HT-29 (cell line): ENCODE results near the gene NUP37. TPM values are rescaled to one million over a fixed set of nuclear protein-coding genes. Genes with fewer than 3 reads are reported as not detected.
A peak's percentile ranks its signal among the peaks of the same experiment; 100 is the strongest.
"Not testable (repeated sequence)": the region's sequence is repeated elsewhere in the genome, so short reads cannot be mapped to it uniquely, and the experiment has no call there.

ENCODE experiments used
- DNase-seq: peaks from one replicate; pipeline ENCODE4 v3.0.0-alpha.2; 2015; ENCODE audit warnings: low spot score
- total RNA-seq: library from RNA; depleted of rRNA; stranded (reverse); fragments of >200 nt; shearing (Covaris generic); gene quantifications from 2 replicates; pipeline ENCODE4 v1.2.3, GENCODE V29; 2014

The NUP37 gene
- total RNA-seq, 1 experiment from 2014 or later = 22.7 TPM

DNA sequence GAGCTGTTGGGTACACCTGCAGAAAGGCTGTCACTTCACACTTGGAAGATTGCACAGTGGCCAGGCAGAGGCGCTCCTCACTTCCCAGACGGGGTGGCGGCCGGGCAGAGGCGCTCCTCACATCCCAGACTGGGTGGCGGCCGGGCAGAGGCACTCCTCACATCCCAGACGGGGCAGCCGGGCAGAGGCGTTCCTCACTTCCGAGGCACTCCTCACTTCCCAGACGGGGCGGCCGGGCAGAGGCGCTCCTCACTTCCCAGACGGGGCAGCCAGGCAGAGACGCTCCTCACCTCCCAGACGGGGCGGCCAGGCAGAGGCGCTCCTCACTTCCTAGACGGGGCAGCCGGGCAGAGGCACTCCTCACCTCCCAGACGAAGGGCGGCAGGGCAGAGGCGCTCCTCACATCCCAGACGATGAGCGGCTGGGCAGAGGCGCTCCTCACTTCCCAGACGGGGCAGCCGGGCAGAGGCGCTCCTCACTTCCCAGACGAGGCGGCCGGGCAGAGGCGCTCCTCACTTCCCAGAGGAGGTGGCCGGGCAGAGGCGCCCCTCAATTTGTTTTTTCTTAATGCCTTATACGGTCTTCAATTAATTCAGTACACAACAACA lies 30.6 kb downstream of the NUP37 start:
- DNase-seq = not testable (repeated sequence)

DNA sequence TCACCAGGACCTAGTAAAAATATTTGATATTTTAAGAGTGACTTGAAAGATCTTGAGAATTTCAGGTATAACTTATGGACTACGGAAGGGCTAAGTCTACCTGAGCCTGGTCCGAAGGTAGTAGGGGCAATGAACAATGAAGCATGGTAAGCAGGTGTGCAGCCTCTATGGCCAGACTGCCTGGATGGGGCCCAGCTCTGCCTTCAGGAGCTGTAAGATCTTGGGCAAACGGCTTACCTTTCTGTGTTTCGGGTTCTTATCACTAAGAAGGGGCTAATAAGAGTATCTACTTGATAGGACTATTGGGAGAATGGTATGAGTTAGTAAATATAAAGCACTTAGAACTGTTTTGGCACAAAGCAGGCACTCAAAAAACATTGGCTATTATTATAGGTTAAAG lies 39.1 kb downstream of the NUP37 start:
- DNase-seq = no peak

DNA sequence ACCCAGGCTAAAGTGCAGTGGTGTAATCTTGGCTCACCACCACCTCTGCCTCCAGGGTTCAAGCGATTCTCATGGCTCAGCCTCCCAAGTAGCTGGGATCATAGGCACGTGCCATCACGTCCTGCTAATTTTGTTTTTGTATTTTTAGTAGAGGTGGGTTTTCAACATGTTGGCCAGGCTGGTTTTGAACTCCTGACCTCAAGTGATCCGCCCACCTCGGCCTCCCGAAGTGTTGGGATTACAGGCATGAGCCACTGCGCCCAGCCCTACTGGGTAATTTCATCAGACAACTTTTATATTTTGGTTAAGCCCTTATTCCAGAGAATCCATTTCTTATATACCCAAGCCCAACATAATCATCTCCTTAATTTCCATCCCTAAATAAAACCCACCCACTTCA lies 47.8 kb downstream of the NUP37 start:
- not testable (repeated sequence) for DNase-seq

DNA sequence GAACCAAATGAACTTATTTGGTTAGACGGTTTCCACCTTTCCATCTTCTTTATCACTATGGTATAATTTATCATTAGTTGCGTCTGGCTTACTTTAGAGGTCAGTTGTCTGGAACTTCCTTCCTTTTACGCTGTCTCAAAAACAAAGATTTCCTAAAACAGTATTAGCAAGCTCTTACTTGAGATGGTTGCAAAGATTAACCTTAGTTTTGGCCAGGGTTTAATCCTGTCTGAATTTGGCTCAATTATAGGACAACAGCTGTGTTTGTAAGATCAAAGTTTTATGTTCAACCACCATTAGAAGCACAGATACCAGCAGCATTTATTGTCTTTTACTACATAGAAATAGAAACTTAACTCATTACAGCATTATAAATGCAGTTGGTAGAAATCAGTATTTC lies 50.2 kb downstream of the NUP37 start:
- DNase-seq = no peak

DNA sequence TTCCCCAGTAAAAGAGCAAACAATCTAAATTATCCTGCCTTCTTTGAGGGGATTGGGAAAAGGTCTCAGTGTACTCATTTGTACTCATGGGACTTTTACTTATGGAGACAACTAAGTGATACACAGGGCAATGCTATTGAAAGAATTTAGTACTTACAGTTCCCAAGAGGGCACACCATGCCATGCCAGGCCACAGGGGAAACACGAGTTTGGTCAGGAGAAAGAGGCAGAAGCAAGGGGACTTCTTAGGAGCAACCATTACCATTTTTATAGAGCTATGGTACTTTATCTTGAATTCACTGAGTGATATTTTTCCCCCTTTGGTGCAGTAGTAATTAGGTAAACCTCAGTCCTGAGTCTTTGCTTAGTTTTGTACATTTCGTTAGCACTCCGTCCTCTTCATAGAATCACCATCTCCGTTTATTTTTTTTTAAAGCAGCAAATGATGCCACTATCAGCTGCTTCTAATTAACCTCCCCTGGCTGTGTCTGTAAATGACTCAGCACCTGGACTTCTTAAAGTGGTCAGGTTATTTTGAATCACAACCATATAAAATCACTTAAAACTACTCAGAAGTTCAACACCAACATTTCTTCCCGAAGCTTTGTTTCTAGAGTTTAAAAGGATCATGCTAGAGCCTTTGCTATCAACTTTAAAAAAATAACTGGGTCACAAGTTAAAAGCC lies 52.2 kb downstream of the NUP37 start:
- DNase-seq = no peak

DNA sequence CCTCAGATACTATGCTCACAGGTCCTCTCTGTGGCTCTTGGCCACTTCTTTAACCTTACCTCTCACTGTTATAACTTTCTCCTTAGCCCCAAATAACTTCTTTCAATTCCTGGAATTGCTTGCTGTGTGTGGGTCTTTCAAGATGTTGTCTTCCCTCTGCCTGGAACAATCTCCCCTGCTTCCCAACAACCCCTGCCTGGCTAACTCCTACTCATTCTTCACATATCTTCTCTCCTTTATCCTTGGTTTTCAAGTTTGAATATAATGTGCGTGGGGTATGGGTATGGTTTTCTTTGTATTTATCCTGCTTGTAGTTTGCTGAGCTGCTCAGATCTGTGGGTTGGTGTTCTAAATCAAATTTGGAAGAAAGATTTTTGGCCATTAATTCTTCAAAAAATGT lies 55.4 kb downstream of the NUP37 start:
- no peak for DNase-seq

DNA sequence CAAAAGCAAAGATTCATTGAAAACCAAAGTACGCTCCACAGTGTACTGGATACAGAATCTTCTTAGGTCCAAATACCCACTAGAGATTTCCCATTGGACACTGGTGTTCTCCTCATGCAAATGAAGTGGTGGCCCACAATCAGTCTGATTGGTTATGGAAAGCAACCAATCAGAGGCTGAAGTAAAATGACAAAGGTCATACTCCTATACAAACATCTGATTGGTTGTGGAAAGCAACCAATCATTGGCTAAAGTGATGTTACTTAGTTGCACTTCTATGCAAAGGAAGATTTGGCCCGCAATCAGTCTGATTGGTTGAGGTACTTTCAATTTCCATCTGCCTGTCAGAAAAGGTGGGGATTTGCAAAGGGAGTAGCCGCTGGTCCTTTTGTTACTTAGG lies 56.8 kb downstream of the NUP37 start:
- DNase-seq = peak; percentile 62

DNA sequence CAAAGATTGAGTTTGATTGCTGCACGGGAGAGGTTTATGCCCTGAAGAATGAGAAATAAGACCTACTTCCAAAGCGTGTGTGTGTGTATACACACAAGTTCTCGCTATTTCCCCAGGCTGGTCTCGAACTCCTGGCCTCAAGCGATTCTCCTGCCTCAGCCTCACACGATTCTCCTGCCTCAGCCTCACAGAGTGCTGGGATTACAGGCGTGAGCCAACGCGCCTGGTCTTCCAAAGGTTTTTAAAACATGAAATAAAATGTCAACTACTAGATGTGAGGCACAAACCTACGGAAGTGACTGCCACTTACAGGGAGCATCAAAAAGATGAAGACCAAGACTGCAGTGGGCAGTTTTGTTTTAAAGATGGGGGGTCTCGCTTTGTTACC lies 57.5 kb downstream of the NUP37 start:
- no peak for DNase-seq

DNA sequence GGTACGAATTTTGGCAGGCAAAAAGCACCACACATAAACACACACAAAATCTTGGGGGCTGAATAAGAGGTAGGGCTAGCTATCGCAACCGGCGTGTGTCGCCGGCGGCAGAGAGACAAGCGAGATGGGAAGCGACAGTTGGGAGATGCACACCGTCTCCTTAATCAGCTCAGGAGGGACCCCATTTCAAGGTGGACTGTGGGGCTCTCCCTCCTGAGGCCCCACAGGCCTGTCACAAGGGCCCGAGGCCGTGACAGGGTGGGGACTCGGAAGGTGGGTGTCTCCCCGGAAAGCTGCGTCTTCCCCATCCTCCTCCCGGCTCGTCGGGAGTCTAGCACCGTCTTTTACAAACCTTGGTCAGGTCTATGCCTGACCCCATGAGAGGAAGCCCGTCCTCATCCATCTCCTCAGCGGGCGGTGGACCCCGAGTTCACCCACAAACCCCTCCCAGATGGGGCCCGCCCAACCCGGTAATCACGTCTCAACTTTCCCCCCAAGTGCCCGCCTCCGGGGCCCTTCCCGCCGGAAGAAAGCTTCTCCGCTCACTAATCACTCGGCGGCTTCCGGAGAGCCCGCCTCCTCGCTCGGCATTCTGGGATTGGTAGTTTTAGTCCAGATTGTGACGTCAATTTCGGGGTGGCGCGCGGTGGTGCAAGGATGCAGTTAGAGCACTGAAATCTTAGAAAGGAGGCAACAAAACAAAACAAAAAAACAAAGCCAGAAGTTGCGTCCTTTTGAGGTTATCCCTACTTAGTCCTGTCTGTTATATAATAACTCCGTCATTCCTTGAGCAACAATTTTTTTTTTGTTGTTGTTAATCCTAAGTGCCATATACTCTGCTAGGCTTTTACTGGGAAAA lies 58.1 kb downstream of the NUP37 start, which contains the start of gene WASHC3:
TSS of gene WASHC3 (minus strand) at position 432 of the 859 bp plus-strand sequence. CDS start at position 403, 29 bp downstream.
- peak; percentile 94 for DNase-seq

DNA sequence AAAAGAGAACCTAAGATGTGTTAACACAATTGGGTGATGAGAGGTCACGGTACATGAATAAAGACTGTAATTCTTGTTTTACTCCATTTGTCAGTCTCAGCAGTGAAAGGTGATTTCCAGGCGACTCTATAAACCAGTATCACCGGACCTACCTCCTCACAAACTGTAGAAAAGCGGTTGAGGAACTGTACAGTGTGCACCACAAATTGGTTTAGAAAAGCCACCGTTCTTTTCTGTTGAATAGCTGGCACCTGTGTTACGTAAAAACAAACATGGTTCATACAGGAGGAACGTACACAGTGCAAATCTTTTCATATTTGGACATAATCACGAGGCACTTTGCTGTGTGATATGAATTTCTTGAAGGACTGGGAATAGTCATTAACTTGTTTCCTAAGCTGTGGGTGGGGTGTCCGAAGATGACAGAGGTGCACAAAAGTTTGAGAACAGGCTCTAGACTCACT lies 58.8 kb downstream of the NUP37 start:
- DNase-seq = peak; percentile 31

DNA sequence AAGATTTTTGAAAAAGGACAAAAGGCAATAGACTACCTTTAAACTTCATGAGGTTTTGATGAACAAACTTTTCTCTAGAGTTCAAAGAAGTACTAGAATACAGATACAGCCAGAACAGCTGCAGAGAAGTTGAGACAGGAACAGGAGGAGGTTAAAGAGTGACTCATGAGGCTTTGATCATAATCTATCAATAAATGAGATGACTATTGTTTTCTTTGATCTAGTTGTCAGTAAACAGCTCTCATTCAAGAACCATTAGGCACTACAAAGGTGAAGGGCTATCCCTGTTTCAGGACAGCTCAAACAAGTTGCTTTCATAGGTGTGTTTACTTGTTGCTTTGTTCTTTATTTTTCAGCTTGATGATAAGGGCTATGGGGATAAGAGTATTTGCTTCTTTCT lies 60.6 kb downstream of the NUP37 start:
- peak; percentile 22 for DNase-seq

DNA sequence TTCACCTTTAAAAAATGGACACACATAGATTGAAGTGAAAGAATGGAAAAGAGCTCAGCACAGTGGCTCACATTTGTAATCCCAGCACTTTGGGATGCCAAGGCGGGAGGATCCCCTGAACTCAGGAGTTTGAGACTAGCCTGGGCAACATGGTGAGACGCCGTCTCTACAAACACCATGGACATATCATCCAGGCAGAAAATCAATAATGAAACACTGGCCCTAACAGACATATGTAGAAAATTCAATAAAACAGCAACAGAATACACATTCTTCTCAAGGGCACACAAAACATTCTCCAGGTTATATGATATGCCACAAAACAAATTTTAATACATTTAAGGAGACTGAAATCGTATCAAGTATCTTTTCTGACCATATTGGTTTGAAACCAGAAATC lies 65.6 kb downstream of the NUP37 start:
- DNase-seq = no peak

DNA sequence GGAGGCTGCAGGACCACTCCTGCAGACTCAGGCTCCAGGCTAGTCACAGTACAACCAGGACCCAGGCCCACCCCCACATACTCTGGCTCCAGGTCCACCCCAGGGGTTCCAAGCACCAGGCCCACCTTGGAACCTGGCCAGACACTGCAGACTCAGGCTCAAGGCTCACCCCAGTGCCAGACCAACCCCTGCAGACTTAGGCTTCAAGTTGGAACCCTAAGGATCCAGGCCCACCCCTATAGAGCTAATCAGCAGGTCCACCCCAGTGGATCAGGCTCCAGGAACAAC lies 66.9 kb downstream of the NUP37 start:
- DNase-seq = no peak

DNA sequence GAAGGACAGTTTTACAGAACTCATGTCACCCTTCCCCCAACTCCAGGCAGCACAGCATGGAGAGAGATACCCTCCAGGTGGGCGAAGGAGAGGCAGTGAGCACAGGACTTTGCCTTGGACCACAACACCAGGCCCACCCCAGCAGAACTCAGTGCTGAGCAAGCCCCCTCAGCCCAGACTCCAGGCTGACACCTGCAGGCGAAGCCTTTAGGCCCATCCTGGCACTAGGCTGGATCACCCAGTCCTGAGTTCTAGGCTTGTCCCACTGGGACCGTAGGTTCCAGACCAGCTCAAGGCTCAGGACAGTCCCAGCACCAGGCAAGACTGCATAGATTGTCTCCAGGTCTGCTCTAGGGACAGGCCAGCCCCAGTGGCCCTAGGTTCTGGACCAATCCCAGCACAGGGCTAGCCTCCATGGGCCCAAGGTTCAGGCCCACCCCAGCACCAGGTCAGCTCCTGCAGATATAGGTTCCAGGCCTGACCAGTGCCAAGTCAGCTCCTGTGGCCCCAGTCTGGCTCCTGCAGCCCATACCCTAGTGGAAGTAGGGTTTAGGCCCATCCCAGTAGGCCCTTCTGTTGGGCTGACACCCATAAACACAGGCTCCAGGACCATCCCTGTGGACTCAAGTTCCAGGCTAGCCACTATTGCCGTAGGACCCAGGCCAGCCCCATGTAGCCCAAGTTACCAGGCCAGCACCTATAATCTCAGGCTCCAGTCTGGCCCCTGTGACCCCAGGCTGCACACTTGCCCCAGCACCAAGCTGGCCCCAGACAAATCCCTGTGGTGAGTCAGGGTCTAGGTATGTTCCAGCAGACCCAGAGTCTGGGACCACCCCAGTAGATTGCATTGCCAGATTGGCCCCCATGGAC lies 67.5 kb downstream of the NUP37 start:
- DNase-seq = no peak

DNA sequence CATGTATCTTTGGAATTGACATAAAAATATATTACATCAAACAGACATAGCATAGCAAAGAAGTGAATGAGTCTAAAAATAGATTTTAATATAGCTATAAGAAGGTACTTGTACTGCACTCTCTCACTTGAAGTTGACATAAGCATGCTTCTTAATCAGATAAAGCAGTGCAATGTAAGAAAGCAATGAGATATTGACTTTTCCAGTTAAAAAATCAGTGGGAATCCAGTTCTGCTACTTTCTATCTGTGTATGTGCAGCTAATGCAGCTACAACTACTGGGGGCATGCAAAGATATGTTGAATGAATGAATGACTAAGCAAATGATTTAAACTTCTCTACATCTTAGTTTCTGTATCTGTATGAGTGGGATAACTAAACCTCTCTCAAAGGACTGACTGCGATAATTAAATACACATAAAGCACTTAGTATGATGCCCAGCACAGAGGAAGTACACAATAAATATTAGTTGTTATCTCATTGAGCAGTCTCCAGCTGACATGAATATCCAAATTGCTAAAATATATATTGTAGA lies 68.4 kb downstream of the NUP37 start:
- no peak for DNase-seq

DNA sequence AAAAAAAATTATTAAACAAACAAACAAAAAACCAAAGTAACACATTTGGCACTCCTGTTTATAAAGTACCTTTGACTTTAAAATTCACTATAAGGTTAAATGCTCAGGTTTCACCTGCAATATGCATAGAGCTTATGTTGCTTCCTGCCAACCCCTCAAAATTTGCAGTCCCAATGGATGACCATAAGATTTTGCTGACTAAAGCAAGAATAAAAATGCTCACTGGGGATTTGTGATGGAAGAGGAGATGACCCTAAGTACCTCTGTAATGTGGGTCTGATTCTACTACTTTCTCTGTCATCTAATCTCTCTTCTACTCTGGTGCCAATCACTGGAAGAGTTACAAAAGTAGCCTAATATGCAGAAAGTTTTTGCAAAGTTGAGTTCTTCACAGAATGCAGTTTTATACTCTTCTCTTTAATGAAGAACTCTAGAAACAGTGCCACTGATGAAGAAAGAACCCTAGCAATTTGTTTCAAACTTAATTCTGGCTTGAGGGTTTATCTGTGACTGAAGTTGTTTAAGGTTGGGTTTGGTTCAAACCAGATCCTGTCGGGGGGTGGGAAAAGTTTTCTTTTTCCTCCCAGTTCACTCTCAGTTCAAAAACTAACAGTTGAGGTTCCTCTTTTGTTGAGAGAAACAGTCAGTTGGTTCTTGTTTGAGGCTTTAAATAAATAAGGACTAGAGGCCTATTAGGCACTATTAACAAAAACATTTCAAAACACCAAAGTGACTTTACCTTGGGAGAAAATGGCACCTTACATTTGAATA lies 69.1 kb downstream of the NUP37 start:
- DNase-seq = no peak

DNA sequence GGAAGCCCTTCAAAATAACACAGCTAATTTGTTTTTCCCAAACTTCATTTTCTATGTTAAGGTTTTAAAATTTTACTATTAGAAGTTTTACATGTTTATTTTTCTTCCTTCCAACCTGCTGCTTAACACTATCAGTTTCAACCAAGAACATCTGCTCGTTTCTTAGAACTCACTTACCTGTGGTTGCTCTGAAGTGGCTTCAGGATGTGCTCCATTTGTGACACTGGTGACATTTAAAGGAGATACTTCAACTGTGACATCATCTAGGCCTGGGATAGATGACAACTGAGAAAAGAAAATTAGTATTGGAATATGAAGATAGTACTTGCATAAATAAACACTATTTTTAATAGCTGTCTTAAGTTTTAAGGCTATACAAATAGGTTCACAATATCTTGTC lies 76.0 kb downstream of the NUP37 start:
- no peak for DNase-seq

DNA sequence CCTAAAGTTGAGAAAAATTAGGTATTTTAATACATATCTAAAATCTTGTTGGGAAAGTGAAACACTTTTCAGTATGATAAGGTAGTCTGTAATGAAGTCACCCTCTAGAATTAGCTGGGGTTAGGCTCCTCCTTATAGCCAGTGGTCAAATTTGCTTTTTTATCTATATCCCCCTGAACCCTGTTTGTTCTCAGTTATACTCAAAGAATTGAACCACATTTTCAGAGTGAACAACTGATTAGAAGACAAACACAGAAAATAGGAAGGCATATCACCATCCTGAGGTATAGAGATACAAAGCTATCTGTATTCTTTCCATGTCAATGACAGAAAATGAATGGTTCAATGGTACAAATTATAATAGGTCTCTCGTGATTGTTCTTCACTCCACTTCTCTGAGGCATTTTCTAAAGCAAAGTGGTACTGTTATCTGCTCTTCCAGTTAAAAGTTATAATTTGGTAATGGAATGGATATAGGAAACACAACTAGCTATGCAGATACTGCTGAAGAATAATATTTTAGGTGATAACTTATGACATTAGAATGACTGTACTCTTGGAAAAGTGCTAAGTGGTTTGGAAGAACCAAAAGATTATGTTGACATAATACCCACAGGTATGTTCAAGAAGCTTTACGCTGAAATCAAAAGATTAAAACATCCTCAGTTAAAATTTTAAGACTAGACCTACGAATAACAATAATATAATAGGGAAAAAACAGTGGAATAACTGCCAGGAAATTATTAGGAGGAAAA lies 85.7 kb downstream of the NUP37 start:
- no peak for DNase-seq

DNA sequence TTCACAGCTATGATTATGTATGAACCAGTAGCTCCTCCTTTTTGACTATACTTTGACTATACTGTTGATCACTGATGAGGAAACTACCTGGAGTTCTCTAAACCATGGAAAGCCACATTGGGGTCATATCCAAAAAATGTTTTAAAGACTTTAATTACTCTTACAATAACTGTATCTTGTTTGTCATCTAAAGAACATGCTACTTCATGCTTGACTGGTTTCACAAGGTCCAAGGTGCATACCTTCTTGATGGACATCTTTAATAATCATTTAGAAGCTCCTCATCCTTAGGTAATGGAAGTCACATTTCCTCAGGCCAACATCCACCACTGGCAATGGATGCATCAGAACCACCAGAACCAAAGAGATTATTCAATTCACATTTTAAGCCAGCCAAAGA lies 88.1 kb downstream of the NUP37 start:
- DNase-seq = peak; percentile 2

DNA sequence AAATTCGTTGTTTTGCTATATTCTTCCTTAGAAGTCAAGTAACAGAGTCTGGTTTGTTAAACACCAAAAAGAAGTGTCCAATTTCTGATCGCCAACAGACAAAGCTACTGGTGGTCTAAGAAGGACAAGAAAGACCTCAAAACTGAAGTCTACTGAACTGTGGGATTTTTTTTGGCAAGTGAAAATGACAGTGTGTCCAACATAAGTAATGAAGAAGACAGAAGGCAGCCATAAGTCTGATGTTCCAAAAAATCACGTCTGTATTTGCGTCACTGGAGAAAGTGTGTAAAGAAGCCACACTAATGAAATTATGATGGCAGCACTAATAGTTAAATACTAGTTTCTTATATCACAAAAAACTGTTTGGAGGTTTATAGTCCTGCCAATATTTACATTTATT lies 90.8 kb downstream of the NUP37 start:
- DNase-seq = no peak
